NK-92 (cell line): ENCODE results near the gene MGST2.

ENCODE experiments used
- DNase-seq: peaks from one replicate; lab custom pipeline; 2025; ENCODE audit not compliant: unreplicated experiment; lab: John Stamatoyannopoulos, UW

Gene MGST2

GRCh38 chr4:139669335-139669734 is 3.7 kb downstream of the MGST2 start:
- DNase-seq: no peak

GRCh38 chr4:139669890-139670289 is 4.3 kb downstream of the MGST2 start:
- no peak for DNase-seq

GRCh38 chr4:139670775-139671174 is 5.2 kb downstream of the MGST2 start:
- DNase-seq: no peak

GRCh38 chr4:139672215-139672614 is 6.6 kb downstream of the MGST2 start:
- no peak for DNase-seq

GRCh38 chr4:139672732-139673131 is 7.1 kb downstream of the MGST2 start:
- no peak for DNase-seq

- no peak for DNase-seq
Observed at GRCh38 chr4:139674875-139675550, 9.4 kb downstream of the MGST2 start.

- no peak for DNase-seq
Observed at GRCh38 chr4:139675651-139676050, 10.0 kb downstream of the MGST2 start.

GRCh38 chr4:139676365-139676764 is 10.7 kb downstream of the MGST2 start:
- no peak for DNase-seq

- DNase-seq: no peak
Observed at GRCh38 chr4:139676913-139677585, 11.4 kb downstream of the MGST2 start.

GRCh38 chr4:139682309-139682708 is 16.7 kb downstream of the MGST2 start:
- DNase-seq: no peak

- no peak for DNase-seq
Observed at GRCh38 chr4:139682741-139683151, 17.1 kb downstream of the MGST2 start.

- no peak for DNase-seq
Observed at GRCh38 chr4:139684351-139684750, 18.7 kb downstream of the MGST2 start.

- no peak for DNase-seq
Observed at GRCh38 chr4:139685180-139685579, 19.6 kb downstream of the MGST2 start.

- DNase-seq: no peak
Observed at GRCh38 chr4:139686130-139686529, 20.5 kb downstream of the MGST2 start.

GRCh38 chr4:139686988-139687387 is 21.4 kb downstream of the MGST2 start:
- no peak for DNase-seq

- no peak for DNase-seq
Observed at GRCh38 chr4:139689093-139689722, 23.6 kb downstream of the MGST2 start.

GRCh38 chr4:139690419-139690818 is 24.8 kb downstream of the MGST2 start:
- DNase-seq: no peak

GRCh38 chr4:139692309-139693012 is 26.8 kb downstream of the MGST2 start:
- DNase-seq: no peak

GRCh38 chr4:139694522-139695107 is 29.0 kb downstream of the MGST2 start:
- DNase-seq: no peak

- DNase-seq: no peak
Observed at GRCh38 chr4:139696491-139696890, 30.9 kb downstream of the MGST2 start.
